HepG2 (cell line): ENCODE measurements around the gene TPD52L2. TPM values are rescaled to one million over a fixed set of nuclear protein-coding genes. Genes with fewer than 3 reads are reported as not detected.

Experiments used
- CREB1 ChIP-seq, 2 experiments: fragments of 450-650 bp in 1 of 2; IDR thresholded peaks; 2 replicates each; pipeline ENCODE4 v1.6.1; 2016 to 2017; ENCODE audit warnings: control low read depth in 1 of 2, mild to moderate bottlenecking in 1 of 2, missing compliant biosample characterization in 1 of 2, missing genetic modification characterization in 1 of 2
- DNMT1 ChIP-seq: sonication (generic); formaldehyde crosslinking; IDR thresholded peaks from 2 replicates; pipeline ENCODE4 v1.5.1; 2020; ENCODE audit warnings: mild to moderate bottlenecking, missing genetic modification reagents
- NCOA1 ChIP-seq: sonication (generic); formaldehyde crosslinking; IDR thresholded peaks from 2 replicates; pipeline ENCODE4 v1.9.0; 2021; ENCODE audit warnings: missing genetic modification reagents
- NCOA2 ChIP-seq: sonication (generic); formaldehyde crosslinking; IDR thresholded peaks from 2 replicates; pipeline ENCODE4 v1.8.0; 2022; ENCODE audit warnings: inconsistent platforms
- SMAD3 ChIP-seq: sonication (generic); formaldehyde crosslinking; IDR thresholded peaks from 2 replicates; pipeline ENCODE4 v1.4.0; 2020; ENCODE audit warnings: missing genetic modification reagents
- SP1 ChIP-seq, 2 experiments: fragments of 450-650 bp in 1 of 2; sonication (generic) in 1 of 2; formaldehyde crosslinking in 1 of 2; IDR thresholded peaks; 2 replicates each; pipeline versions ENCODE4 v1.4.0 to v1.6.1; 2016 to 2020; ENCODE audit warnings: missing genetic modification reagents in 1 of 2
- SUZ12 ChIP-seq: fragments of 150-350 bp; IDR thresholded peaks from 2 replicates; pipeline ENCODE4 v1.6.1; 2014; ENCODE audit warnings: low read depth, low read length
- TCF7L2 ChIP-seq: IDR thresholded peaks from 2 replicates; pipeline ENCODE4 v1.6.1; 2011; ENCODE audit warnings: mild to moderate bottlenecking, low read depth, low read length, moderate library complexity
- TMF1 ChIP-seq: sonication (generic); formaldehyde crosslinking; IDR thresholded peaks from 2 replicates; pipeline ENCODE4 v1.8.1; 2022; ENCODE audit warnings: low read depth, missing genetic modification reagents
- ZNF562 ChIP-seq: sonication (generic); formaldehyde crosslinking; IDR thresholded peaks from 2 replicates; pipeline ENCODE4 v1.8.0; 2022; ENCODE audit warnings: missing genetic modification reagents, borderline replicate concordance
- ZNF781 ChIP-seq: sonication (generic); formaldehyde crosslinking; IDR thresholded peaks from 2 replicates; pipeline ENCODE4 v1.5.1; 2020; ENCODE audit warnings: borderline replicate concordance, mild to moderate bottlenecking, missing genetic modification reagents; ENCODE audit errors: not compliant biosample characterization
- ZNF891 ChIP-seq: sonication (generic); formaldehyde crosslinking; IDR thresholded peaks from 2 replicates; pipeline ENCODE4 v1.5.0; 2020; ENCODE audit warnings: mild to moderate bottlenecking, missing genetic modification reagents
- polyA plus RNA-seq, 8 experiments: library from polyadenylated mRNA; depleted of rRNA in 3 of 8; stranded (reverse) in 7 of 8; unstranded in 1 of 8; fragments of >200 nt; fragmentation: Illumina TruSeq in 4 of 8; extraction: Trizol in 4 of 8; gene quantifications; 2 replicates each; pipeline versions ENCODE4 v1.2.1 to v1.2.3, GENCODE V29; 2011 to 2016; ENCODE audit warnings: low read depth in 4 of 8, missing spikeins in 1 of 8, mixed read lengths in 1 of 8; ENCODE audit not compliant: insufficient read depth in 1 of 8
- total RNA-seq, 5 experiments: library from RNA; depleted of rRNA; stranded (reverse); fragments of >200 nt; fragmentation: Illumina TruSeq; extraction: Trizol; gene quantifications; 2 replicates each; pipeline ENCODE4 v1.2.3, GENCODE V29; 2016; ENCODE audit warnings: low read depth in 1 of 5
- TF ChIP-seq, protein P1 (sequence below): sonication (generic); formaldehyde crosslinking; IDR thresholded peaks from 2 replicates; pipeline ENCODE4 v1.4.0; 2020; ENCODE audit warnings: missing genetic modification reagents, borderline replicate concordance
- TF ChIP-seq, protein P2 (sequence below): sonication (generic); formaldehyde crosslinking; IDR thresholded peaks from 2 replicates; pipeline ENCODE4 v1.4.0; 2020; ENCODE audit warnings: mild to moderate bottlenecking, missing genetic modification reagents, borderline replicate concordance
- TF ChIP-seq, protein P3 (sequence below): sonication (generic); formaldehyde crosslinking; IDR thresholded peaks from 2 replicates; pipeline ENCODE4 v1.5.1; 2020; ENCODE audit warnings: mild to moderate bottlenecking, missing genetic modification reagents, moderate library complexity
- TF ChIP-seq, protein P4 (sequence below): sonication (generic); formaldehyde crosslinking; IDR thresholded peaks from 2 replicates; pipeline ENCODE4 v1.5.0; 2020; ENCODE audit warnings: missing genetic modification reagents

TPD52L2 gene
- total and polyA plus RNA-seq, 2 of the 13 experiments (the other 11 are each of a cell fraction or from before 2014, with no cell fraction given), result 156 to 184 TPM

DNA sequence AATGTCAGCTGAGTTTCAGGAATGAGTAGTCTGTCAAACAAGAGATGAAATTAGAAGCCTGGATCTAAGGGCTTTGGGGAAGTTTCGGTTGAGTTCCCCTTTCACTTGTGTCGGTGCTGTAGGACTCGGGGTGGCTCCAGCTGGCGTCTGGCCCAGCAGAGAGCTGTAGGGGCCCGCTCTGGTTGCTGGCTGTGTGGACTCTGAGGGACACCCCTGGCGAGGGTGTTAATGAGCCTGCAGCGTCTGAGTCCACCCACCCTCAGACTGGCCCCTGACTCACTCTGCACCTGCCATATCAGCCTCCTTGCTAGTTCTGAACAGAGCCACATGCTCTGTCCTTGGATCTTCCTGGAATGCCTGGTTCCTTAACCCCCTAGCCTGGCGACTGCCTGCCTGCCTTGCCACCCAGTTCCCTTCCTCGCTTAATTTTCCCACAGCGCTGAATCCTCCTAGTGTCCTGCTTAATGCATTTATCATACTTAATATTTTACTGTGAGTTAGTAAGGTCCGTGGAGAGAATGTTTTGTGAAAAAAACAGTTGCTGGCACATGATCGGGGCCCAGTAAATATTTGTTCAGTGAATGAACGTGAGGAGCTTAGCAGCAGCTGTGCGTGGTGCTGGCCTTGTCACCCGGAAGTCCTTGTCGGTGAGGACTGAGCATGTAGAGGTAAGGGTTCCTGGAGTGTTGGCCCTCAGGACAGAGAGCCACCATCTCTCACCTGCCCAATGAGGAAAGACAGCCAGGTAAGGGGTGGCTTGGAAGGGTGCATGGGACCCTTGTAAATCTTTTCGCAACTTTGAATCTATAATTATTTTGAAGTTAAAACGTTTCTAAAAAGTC lies 31.4 kb downstream of the TPD52L2 start (continued):
- TF ChIP-seq, protein P1, sequence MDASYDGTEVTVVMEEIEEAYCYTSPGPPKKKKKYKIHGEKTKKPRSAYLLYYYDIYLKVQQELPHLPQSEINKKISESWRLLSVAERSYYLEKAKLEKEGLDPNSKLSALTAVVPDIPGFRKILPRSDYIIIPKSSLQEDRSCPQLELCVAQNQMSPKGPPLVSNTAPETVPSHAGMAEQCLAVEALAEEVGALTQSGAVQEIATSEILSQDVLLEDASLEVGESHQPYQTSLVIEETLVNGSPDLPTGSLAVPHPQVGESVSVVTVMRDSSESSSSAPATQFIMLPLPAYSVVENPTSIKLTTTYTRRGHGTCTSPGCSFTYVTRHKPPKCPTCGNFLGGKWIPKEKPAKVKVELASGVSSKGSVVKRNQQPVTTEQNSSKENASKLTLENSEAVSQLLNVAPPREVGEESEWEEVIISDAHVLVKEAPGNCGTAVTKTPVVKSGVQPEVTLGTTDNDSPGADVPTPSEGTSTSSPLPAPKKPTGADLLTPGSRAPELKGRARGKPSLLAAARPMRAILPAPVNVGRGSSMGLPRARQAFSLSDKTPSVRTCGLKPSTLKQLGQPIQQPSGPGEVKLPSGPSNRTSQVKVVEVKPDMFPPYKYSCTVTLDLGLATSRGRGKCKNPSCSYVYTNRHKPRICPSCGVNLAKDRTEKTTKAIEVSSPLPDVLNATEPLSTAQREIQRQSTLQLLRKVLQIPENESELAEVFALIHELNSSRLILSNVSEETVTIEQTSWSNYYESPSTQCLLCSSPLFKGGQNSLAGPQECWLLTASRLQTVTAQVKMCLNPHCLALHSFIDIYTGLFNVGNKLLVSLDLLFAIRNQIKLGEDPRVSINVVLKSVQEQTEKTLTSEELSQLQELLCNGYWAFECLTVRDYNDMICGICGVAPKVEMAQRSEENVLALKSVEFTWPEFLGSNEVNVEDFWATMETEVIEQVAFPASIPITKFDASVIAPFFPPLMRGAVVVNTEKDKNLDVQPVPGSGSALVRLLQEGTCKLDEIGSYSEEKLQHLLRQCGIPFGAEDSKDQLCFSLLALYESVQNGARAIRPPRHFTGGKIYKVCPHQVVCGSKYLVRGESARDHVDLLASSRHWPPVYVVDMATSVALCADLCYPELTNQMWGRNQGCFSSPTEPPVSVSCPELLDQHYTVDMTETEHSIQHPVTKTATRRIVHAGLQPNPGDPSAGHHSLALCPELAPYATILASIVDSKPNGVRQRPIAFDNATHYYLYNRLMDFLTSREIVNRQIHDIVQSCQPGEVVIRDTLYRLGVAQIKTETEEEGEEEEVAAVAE (CRISPR knock-in tag), result peak; percentile 82
- TF ChIP-seq ZNF891 (peak; percentile 46; the same call in 1 of the 2 replicates), TMF1 (CRISPR knock-in tag) (peak; percentile 27; the same call in 1 of the 2 replicates), TCF7L2 (no peak), CREB1 (IDR thresholded peaks at IDR 0.05) (no peak), CREB1 (CRISPR knock-in tag; IDR thresholded peaks at IDR 0.05) (peak; percentile 18; the same call in 1 of the 2 replicates), NCOA1 (CRISPR knock-in tag) (no peak), ZNF562 (CRISPR knock-in tag) (no peak), NCOA2 (CRISPR knock-in tag) (peak; percentile 61; the same call in 1 of the 2 replicates), SMAD3 (CRISPR knock-in tag) (0 out of 2 replicates have a peak, but pooled peaks have one; percentile 47), SP1 (IDR thresholded peaks at IDR 0.05) (no peak), SP1 (CRISPR knock-in tag; IDR thresholded peaks at IDR 0.05) (no peak; the same call in none of the 2 replicates), ZNF781 (CRISPR knock-in tag) (peak; percentile 34), SUZ12 (no peak), DNMT1 (CRISPR knock-in tag) (no peak)
- TF ChIP-seq, protein P2, sequence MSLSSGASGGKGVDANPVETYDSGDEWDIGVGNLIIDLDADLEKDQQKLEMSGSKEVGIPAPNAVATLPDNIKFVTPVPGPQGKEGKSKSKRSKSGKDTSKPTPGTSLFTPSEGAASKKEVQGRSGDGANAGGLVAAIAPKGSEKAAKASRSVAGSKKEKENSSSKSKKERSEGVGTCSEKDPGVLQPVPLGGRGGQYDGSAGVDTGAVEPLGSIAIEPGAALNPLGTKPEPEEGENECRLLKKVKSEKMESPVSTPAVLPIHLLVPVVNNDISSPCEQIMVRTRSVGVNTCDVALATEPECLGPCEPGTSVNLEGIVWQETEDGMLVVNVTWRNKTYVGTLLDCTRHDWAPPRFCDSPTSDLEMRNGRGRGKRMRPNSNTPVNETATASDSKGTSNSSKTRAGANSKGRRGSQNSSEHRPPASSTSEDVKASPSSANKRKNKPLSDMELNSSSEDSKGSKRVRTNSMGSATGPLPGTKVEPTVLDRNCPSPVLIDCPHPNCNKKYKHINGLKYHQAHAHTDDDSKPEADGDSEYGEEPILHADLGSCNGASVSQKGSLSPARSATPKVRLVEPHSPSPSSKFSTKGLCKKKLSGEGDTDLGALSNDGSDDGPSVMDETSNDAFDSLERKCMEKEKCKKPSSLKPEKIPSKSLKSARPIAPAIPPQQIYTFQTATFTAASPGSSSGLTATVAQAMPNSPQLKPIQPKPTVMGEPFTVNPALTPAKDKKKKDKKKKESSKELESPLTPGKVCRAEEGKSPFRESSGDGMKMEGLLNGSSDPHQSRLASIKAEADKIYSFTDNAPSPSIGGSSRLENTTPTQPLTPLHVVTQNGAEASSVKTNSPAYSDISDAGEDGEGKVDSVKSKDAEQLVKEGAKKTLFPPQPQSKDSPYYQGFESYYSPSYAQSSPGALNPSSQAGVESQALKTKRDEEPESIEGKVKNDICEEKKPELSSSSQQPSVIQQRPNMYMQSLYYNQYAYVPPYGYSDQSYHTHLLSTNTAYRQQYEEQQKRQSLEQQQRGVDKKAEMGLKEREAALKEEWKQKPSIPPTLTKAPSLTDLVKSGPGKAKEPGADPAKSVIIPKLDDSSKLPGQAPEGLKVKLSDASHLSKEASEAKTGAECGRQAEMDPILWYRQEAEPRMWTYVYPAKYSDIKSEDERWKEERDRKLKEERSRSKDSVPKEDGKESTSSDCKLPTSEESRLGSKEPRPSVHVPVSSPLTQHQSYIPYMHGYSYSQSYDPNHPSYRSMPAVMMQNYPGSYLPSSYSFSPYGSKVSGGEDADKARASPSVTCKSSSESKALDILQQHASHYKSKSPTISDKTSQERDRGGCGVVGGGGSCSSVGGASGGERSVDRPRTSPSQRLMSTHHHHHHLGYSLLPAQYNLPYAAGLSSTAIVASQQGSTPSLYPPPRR (CRISPR knock-in tag), result peak; percentile 38; the same call in 1 of the 2 replicates
- TF ChIP-seq, protein P3, sequence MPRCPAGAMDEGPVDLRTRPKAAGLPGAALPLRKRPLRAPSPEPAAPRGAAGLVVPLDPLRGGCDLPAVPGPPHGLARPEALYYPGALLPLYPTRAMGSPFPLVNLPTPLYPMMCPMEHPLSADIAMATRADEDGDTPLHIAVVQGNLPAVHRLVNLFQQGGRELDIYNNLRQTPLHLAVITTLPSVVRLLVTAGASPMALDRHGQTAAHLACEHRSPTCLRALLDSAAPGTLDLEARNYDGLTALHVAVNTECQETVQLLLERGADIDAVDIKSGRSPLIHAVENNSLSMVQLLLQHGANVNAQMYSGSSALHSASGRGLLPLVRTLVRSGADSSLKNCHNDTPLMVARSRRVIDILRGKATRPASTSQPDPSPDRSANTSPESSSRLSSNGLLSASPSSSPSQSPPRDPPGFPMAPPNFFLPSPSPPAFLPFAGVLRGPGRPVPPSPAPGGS (CRISPR knock-in tag), result peak; percentile 88; the same call in 1 of the 2 replicates
- TF ChIP-seq, protein P4, sequence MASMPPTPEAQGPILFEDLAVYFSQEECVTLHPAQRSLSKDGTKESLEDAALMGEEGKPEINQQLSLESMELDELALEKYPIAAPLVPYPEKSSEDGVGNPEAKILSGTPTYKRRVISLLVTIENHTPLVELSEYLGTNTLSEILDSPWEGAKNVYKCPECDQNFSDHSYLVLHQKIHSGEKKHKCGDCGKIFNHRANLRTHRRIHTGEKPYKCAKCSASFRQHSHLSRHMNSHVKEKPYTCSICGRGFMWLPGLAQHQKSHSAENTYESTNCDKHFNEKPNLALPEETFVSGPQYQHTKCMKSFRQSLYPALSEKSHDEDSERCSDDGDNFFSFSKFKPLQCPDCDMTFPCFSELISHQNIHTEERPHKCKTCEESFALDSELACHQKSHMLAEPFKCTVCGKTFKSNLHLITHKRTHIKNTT, result no peak
